T-helper 17 cell (primary cell): ENCODE data around the gene ARMC9. TPM values are rescaled to one million over a fixed set of nuclear protein-coding genes. Genes with fewer than 3 reads are reported as not detected.

Experiments used
- ATAC-seq: fragments of 150-1000 bp; cut with Tn5 transposase; 2 replicates; pipeline ENCODE4 v1.10.0; 2021; ENCODE audit warnings: mild to moderate bottlenecking, moderate library complexity
- DNase-seq, 3 donors: peaks; one replicate each; pipeline versions ENCODE4 v3.0.0 to v3.0.0-alpha.2; 2020 to 2021
- H3K9me3 ChIP-seq: one replicate; pipeline ENCODE4 v1.7.0; 2013; ENCODE audit warnings: low read length, mild to moderate bottlenecking; ENCODE audit not compliant: control insufficient read depth, poor library complexity, severe bottlenecking
- H3K27ac Mint-ChIP-seq: one replicate; pipeline ENCODE4 v1.8.0; 2022; ENCODE audit warnings: mild to moderate bottlenecking, moderate library complexity, mixed read lengths
- H3K27me3 Mint-ChIP-seq: one replicate; pipeline ENCODE4 v1.8.0; 2022; ENCODE audit warnings: mixed read lengths
- H3K36me3 Mint-ChIP-seq: one replicate; pipeline ENCODE4 v1.8.0; 2022; ENCODE audit warnings: low read depth, mixed read lengths
- H3K4me1 Mint-ChIP-seq: one replicate; pipeline ENCODE4 v1.8.0; 2022; ENCODE audit warnings: mild to moderate bottlenecking, mixed read lengths
- H3K4me3 Mint-ChIP-seq: one replicate; pipeline ENCODE4 v1.8.0; 2022; ENCODE audit warnings: mild to moderate bottlenecking, moderate library complexity, mixed read lengths
- total RNA-seq, 4 donors: library from RNA in 2 of 4; stranded (reverse) in 2 of 4; gene quantifications; one replicate each; pipeline ENCODE4 v1.2.3 and lab custom pipeline; 2022 to 2026

ARMC9 gene
- total RNA-seq, 2 donors from 2014 or later, result 0.37 to 0.73 TPM

GRCh38 chr2:231415029-231415428 is 216.6 kb downstream of the ARMC9 start:
- H3K4me1 Mint-ChIP-seq, result no peaks in the 10 kb centered on the region
- ATAC-seq (no peak), DNase-seq (no peak)
- H3K27ac Mint-ChIP-seq, result no peak overlapping the region
- no peaks in the 10 kb centered on the region for H3K9me3 ChIP-seq
- H3K4me3 Mint-ChIP-seq, result no peak overlapping the region
- peaks cover 5% of the 10 kb centered on the region for H3K36me3 Mint-ChIP-seq
- H3K27me3 Mint-ChIP-seq, result peaks cover 56% of the 10 kb centered on the region

- H3K9me3 ChIP-seq, result no peaks in the 10 kb centered on the region
- no peak for DNase-seq
- no peaks in the 10 kb centered on the region for H3K4me1 Mint-ChIP-seq
- peaks cover 40% of the 10 kb centered on the region for H3K27me3 Mint-ChIP-seq
- H3K4me3 Mint-ChIP-seq, result no peak overlapping the region
- no peaks in the 10 kb centered on the region for H3K36me3 Mint-ChIP-seq
- ATAC-seq, result no peak
- no peak overlapping the region for H3K27ac Mint-ChIP-seq
These were observed 220.6 kb downstream of the ARMC9 start for GRCh38 chr2:231418820-231419640.

- H3K4me1 Mint-ChIP-seq, result peaks cover 3% of the 10 kb centered on the region
- H3K9me3 ChIP-seq, result no peaks in the 10 kb centered on the region
- H3K36me3 Mint-ChIP-seq, result no peaks in the 10 kb centered on the region
- ATAC-seq (no peak), DNase-seq (no peak)
- H3K4me3 Mint-ChIP-seq, result no peak overlapping the region
- H3K27me3 Mint-ChIP-seq, result peaks cover 23% of the 10 kb centered on the region
- H3K27ac Mint-ChIP-seq, result no peak overlapping the region
These were observed 222.7 kb downstream of the ARMC9 start for GRCh38 chr2:231421051-231421580.

GRCh38 chr2:231422056-231422455 is 223.6 kb downstream of the ARMC9 start:
- peaks cover 8% of the 10 kb centered on the region for H3K4me1 Mint-ChIP-seq

GRCh38 chr2:231423176-231423575 is 224.7 kb downstream of the ARMC9 start:
- H3K9me3 ChIP-seq, result no peaks in the 10 kb centered on the region
- no peaks in the 10 kb centered on the region for H3K36me3 Mint-ChIP-seq
- no peak for ATAC-seq
- no peak for DNase-seq
- H3K4me1 Mint-ChIP-seq, result peaks cover 8% of the 10 kb centered on the region
- no peak overlapping the region for H3K27ac Mint-ChIP-seq
- peaks cover 18% of the 10 kb centered on the region for H3K27me3 Mint-ChIP-seq
- no peak overlapping the region for H3K4me3 Mint-ChIP-seq

More at GRCh38 chr2:231422056-231422455, 223.6 kb downstream of the ARMC9 start:
- peaks cover 18% of the 10 kb centered on the region for H3K27me3 Mint-ChIP-seq
- H3K4me3 Mint-ChIP-seq, result no peak overlapping the region
- H3K9me3 ChIP-seq, result no peaks in the 10 kb centered on the region
- DNase-seq, result no peak
- H3K27ac Mint-ChIP-seq, result no peak overlapping the region
- no peaks in the 10 kb centered on the region for H3K36me3 Mint-ChIP-seq
- no peak for ATAC-seq

Other genes starting within 250 kb of the ARMC9 start
- not detected for gene SPATA3, start 202.5 kb upstream of the ARMC9 start, total RNA-seq
- not detected for gene C2orf72, start 161.1 kb upstream of the ARMC9 start, total RNA-seq
- 10 to 100 TPM; 42.8 to 43.5 TPM for gene PSMD1, start 141.8 kb upstream of the ARMC9 start, total RNA-seq
- not detected for gene HTR2B, start 73.6 kb upstream of the ARMC9 start, total RNA-seq
- gene B3GNT7, start 197.1 kb downstream of the ARMC9 start, total RNA-seq, result under 1 TPM; 0.22 to 0.37 TPM